GM19452 (cell line): Measurements from ENCODE around the gene NMUR2.
A peak's percentile ranks its signal among the peaks of the same experiment; 100 is the strongest.

Experiments used
- ATAC-seq: cut with Tn5 transposase; IDR thresholded peaks from one replicate; pipeline ENCODE4 v1.9.1; 2021; ENCODE audit not compliant: unreplicated experiment

NMUR2 gene

GRCh38 chr5:152405145-152405544, at the start of gene NMUR2:
Gene NMUR2, minus strand, starts transcription at chr5:152405279. Its CDS starts 166 bp downstream, at chr5:152405113.
- ATAC-seq, result no peak

- no peak for ATAC-seq
These were observed 38.9 kb upstream of the NMUR2 start for GRCh38 chr5:152443935-152444334.

- no peak for ATAC-seq
These were observed 34.7 kb upstream of the NMUR2 start for GRCh38 chr5:152439791-152440190.

- ATAC-seq, result no peak
These were observed 32.8 kb upstream of the NMUR2 start for GRCh38 chr5:152437866-152438265.

- ATAC-seq, result no peak
These were observed 22.6 kb upstream of the NMUR2 start for GRCh38 chr5:152427721-152428120.

- ATAC-seq, result no peak
These were observed 20.0 kb upstream of the NMUR2 start for GRCh38 chr5:152425083-152425482.

GRCh38 chr5:152424501-152424900, 19.4 kb upstream of the NMUR2 start:
- no peak for ATAC-seq

- ATAC-seq, result no peak
These were observed 17.0 kb upstream of the NMUR2 start for GRCh38 chr5:152422081-152422480.

GRCh38 chr5:152412129-152412528, 7.0 kb upstream of the NMUR2 start:
- no peak for ATAC-seq

- ATAC-seq, result no peak
These were observed 1.0 kb upstream of the NMUR2 start for GRCh38 chr5:152406082-152406481.

- no peak for ATAC-seq
These were observed 585 bp downstream of the NMUR2 start for GRCh38 chr5:152404494-152404893.

- ATAC-seq, result no peak
These were observed 2.0 kb downstream of the NMUR2 start for GRCh38 chr5:152403046-152403445.

GRCh38 chr5:152400846-152401245, 4.2 kb downstream of the NMUR2 start:
- ATAC-seq, result no peak

- ATAC-seq, result peak; percentile 83
These were observed 7.5 kb downstream of the NMUR2 start for GRCh38 chr5:152397581-152397980.

GRCh38 chr5:152393441-152393840, 11.6 kb downstream of the NMUR2 start:
- no peak for ATAC-seq

GRCh38 chr5:152389208-152389849, 15.8 kb downstream of the NMUR2 start:
- ATAC-seq, result no peak

GRCh38 chr5:152388610-152389009, 16.5 kb downstream of the NMUR2 start:
- ATAC-seq, result no peak

- ATAC-seq, result no peak
These were observed 24.5 kb downstream of the NMUR2 start for GRCh38 chr5:152380415-152381123.

GRCh38 chr5:152379331-152379730, 25.7 kb downstream of the NMUR2 start:
- no peak for ATAC-seq

GRCh38 chr5:152378730-152379129, 26.3 kb downstream of the NMUR2 start:
- ATAC-seq, result no peak

- ATAC-seq, result no peak
These were observed 28.2 kb downstream of the NMUR2 start for GRCh38 chr5:152376886-152377285.

GRCh38 chr5:152374711-152375275, 30.3 kb downstream of the NMUR2 start:
- ATAC-seq, result no peak
